ENCODE measurements around the gene SUB1.

SUB1 gene

GRCh38 chr5:32645246-32645645 lies 59.9 kb downstream of the SUB1 start:
- DNase-seq (ENCODE audit: low spot score): no peak

- DNase-seq (ENCODE audit: low spot score): no peak
These were observed 61.0 kb downstream of the SUB1 start for GRCh38 chr5:32646061-32646969.

- no peak for DNase-seq (ENCODE audit: low spot score)
These were observed 65.7 kb downstream of the SUB1 start for GRCh38 chr5:32651088-32651487.

- no peak for DNase-seq (ENCODE audit: low spot score)
These were observed 66.3 kb downstream of the SUB1 start for GRCh38 chr5:32651638-32652037.

Measured in CD4-positive, alpha-beta T cell treated with Interleukin-6 at 100 ng/mL for 8 hours (primary cell).